Measurements from ENCODE around the gene UROC1.

DNA sequence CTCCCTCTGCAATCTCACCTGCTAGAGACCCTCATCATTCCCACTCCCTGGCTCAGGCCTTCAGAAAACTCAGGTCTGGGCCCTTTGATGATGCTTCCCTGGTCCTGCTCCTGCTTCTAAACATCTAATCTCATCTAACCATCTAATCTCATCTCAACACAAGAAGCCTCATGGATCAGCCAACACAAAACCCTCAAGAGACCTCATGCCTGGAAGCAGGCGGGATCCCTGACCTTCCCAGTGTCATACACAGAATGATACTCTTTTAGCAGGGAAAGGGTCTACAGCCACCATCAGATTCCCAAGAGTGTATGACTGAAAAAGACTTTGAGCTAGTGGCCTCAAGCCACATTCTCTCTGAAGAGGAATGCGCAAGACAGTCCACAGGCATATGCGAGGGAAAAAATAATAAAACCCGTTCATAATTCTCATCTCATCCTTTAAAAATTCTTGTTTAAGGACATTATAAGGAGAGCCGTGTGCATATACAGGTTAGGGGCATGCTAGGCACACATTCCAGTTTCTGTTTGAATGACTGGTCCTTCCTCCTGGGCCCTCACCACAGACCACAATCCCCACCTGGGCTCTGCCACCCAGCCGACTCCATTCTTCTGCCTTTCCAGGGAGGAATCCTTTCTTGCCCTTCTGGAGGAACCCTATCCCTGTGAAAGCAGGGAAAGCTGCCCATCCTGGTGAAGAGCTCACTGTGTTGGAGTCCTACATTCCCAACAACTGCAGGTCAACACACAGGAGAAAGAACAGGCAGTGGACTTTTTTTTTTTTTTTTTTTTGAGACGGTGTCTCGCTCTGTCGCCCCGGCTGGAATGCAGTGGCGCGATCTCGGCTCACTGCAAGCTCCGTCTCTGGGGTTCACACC is 44.0 kb downstream of the UROC1 start:
- TF ChIP-seq POLR2AphosphoS5 (IDR thresholded peaks at IDR 0.05; ENCODE audit: low read depth, low read length) (no peak), REST (IDR thresholded peaks at IDR 0.05; ENCODE audit: low read depth) (no peak), CTCF (IDR thresholded peaks at IDR 0.05 in 2 of 3, conservative IDR thresholded peaks at IDR 0.05 in 1 of 3; ENCODE audit: borderline replicate concordance in 1 of 3, insufficient read depth in 1 of 3, low read depth in 2 of 3, low read length in 2 of 3) (no peak), ZBTB33 (IDR thresholded peaks at IDR 0.05; ENCODE audit: extremely low read depth, insufficient replicate concordance, low read length) (no peak), RAD21 (IDR thresholded peaks at IDR 0.05; ENCODE audit: low read depth) (no peak), JUND (IDR thresholded peaks at IDR 0.05) (no peak), SP1 (IDR thresholded peaks at IDR 0.05; ENCODE audit: low read depth) (no peak), ZFX (IDR thresholded peaks at IDR 0.05) (no peak), FOSL1 (IDR thresholded peaks at IDR 0.05; ENCODE audit: low read depth) (no peak), POLR2A (IDR thresholded peaks at IDR 0.05; ENCODE audit: borderline replicate concordance, extremely low read depth, insufficient read depth, insufficient read length) (no peak), EZH2phosphoT487 (IDR thresholded peaks at IDR 0.05; ENCODE audit: borderline replicate concordance) (no peak), EZH2 (IDR thresholded peaks at IDR 0.05) (no peak)

All from HCT116 (cell line).